HG02943 (cell line): ENCODE measurements around the gene PCNP.
"Not testable (repeated sequence)": the region's sequence is repeated elsewhere in the genome, so short reads cannot be mapped to it uniquely, and the experiment has no call there.

Experiments
- ATAC-seq: cut with Tn5 transposase; IDR thresholded peaks from one replicate; pipeline ENCODE4 v1.9.1; 2021; ENCODE audit warnings: mild to moderate bottlenecking, low read depth, moderate library complexity; ENCODE audit not compliant: unreplicated experiment

PCNP gene

DNA sequence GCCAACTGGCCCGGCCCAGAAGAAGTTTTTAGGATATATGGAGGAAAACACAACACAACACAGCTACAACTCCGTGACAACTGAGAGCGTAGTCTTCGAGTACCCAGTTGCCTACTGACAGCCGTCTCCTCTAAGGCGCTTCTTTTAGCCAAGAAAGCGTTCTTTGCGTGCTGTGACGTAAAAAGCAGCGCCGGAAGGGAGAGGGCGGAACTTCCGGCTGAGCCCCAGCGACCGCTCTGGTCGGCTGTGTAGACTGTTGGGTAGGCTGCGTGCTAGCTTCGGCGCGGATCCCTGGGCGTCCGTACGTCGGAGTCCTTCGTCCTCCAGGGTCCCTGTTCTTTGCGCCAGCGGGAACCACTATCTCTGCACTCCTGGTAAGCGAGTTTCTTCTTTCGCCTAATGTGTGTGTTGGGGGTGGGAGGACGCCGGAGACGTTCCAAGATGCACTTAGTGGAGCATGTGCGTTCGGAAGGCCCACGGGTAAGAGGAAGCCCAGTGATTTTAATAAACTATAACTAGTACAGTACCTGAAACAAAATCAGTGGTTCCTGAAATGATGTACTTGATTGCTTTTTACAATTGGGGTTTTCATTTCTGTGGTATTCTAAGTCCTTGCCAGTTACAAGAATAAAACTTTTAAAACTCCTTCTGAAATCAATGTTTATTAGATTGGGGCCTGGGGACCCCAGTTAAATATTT, 12.2 kb upstream of the PCNP start, which contains the start of gene TRMT10C:
Gene TRMT10C, plus strand, starts transcription at position 239 of the 699 bp plus-strand sequence. CDS start 2,914 bp downstream, outside the sequence.
- peak; percentile 99 for ATAC-seq

DNA sequence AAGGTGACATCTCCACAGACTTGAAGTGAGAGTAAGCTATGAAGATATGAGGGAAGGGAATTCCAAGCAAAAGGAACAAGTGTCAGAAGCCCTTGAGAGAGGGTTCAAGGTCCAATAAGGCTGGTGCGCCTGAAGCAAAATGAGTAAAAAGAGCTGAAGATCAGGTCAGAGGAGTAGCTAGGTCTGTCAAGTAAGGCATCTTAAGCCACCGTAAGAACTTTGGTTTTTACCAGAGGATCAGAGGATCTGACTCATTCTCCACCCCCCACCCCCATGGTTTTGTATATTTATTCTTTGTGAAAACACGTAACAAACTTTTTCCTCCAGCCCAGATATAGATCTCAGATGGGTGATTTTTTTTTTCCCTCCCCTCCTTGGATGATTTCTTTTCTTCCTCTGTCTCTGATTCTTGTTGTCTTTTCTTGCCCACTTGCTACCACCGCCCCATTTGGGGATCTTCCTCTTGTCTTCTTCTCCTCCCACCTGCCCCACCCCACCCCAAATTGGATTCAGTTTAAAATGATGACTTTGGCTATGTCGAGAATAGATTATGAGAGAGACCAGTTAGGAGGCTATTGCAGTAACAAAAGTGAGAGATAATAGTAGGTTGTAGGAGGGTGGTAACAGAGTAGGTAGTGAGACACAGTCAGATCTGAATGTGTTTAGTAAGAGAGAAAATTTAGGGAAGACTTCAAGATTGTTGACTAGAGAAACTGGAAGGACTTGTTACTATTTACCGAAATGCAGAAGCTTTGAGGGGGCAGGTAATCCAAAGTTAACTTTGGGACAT, 6.3 kb upstream of the PCNP start:
- ATAC-seq = no peak

DNA sequence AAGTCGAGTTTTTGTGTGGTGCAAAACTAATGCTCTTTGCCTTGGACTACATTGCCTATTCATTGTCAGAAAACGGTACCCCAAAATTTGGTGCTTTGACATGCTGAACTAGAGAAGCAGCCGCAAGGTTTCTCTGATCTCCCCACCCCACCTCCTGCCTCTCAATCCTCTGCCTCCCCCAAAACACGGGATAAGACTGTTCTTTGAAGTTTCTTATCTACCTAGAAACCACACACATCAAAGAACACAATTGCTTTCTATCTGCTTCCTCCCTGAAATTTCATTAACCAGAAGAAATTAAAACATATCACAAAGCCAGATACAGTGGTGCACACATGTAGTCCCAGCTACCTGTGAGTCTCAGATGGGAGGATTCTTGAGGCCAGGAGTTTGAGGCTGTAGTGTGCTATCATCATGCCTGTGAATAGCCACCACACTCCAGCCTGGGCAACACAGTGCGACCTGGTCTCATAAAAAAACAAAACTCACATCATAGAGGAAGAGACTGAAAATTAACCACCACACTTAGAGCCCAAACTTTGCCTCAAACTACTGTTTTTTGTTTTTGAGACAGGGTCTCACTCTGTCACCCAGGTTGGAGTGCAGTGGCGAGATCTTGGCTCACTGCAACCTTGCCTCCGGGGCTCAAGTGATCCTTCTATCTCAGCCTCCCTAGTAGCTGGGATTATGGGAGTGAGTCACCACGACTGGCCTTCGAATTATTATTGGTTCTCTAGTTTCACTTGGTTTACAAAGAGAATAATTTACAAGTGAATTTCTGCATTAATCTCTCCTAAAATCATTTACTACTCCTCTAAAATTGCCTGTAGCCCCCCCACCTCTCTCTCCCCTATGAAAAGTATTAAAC, 2.7 kb upstream of the PCNP start:
- no peak for ATAC-seq

DNA sequence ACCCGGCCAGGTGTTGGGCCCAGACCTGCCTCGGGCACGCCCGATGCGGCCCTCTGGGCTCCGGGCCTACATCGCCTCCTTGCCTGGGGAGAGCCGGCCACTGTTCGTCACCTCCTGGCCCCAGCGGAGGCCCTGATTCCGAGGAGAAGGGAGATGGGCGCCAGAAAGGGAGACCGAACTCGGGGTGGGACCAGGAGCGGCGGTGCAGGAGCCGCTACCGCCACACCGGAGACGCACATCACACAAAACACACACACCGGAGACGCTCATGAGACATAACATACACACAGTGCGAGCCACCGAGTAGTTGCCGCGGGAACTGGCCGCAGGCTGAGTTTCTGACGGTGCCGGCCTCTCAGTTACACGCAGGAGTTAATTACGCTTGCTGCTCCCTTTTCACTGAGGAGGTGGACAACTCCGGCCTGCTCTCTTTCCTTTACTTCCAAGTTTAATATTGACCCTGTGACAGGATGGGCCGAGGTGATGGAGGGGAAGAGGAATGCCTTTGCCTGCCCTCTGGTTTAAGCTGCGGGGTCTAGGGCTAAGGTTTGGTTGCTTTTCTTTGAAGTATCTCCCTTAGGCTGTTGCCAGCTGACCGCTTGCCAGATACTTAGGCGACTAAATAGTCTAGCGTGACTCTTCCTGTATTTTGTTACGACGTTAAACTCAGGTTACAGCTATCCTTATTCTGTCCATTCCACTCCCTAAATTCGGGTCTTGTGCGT, 570 bp downstream of the PCNP start:
- peak; percentile 40 for ATAC-seq

DNA sequence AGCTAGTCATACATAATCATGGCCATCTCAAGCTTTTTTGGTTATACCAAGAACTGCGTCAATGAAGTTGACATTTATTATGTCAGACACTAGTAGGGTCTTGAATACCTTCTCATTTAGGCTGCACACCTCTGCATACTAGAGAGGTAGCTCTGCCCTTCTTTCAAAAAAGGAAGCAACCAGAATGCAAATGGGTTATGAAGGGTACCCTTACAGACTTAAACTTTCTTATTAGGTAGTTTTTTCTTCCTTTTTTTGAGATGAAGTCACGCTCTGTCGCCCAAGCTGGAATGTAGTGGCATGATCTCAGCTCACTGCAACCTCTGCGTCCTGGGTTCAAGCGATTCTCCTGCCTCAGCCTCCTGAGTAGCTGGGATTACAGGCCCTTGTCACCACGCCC, 3.3 kb downstream of the PCNP start:
- no peak for ATAC-seq

DNA sequence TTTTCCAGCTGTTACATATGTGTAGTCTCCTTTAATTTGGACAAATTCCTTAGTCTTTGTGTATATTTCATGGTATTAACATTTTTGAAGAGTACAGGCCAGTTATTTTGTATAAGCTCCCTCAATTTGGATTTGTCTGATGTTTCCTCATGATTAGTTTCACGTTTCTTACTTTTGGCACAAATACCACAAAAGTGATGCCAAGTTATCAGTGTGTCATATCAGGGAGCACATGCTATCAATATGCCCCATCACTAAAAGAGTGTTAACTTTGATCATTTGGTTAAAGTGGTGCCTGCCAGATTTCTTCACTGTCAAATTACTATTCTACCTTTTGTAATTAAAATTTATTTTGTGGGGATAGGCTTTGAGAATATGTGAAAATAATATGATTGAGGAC, 14.6 kb downstream of the PCNP start:
- no peak for ATAC-seq

DNA sequence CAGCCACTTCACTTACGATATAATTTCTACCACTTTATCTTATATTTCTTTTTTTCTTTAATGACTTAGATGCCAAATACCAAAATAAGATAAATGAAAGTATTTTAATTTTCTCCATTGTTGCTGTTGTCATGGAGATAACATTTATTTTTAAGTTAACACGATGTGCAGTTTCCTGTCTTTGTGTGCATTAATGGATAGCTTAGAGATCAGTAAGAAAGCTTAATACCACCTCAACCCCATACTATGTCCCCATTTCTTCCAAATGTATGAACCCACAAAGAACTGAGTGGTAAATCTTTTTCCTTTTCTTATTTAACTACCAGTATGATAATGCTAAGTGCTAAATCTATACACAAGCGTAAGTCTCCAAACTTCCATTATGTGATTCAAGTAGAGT, 17.1 kb downstream of the PCNP start:
- ATAC-seq = no peak

DNA sequence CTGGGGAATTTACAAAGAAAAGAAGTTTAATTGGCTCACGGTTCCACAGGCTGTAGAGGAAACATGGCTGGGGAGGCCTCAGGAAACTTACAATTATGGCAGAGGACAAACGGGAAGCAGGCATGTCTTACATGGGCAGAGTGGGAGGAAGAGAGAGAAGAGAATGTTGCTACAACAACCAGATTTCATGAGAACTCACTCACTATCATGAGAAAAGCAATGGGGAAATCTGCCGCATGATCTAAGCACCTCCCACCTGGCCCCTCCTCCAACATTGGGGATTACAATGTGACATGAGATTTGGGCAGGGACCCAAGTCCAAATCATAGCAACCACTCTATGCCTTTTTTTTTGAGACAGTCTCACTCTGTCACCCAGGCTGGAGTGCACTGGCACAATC, 28.8 kb downstream of the PCNP start:
- no peak for ATAC-seq

DNA sequence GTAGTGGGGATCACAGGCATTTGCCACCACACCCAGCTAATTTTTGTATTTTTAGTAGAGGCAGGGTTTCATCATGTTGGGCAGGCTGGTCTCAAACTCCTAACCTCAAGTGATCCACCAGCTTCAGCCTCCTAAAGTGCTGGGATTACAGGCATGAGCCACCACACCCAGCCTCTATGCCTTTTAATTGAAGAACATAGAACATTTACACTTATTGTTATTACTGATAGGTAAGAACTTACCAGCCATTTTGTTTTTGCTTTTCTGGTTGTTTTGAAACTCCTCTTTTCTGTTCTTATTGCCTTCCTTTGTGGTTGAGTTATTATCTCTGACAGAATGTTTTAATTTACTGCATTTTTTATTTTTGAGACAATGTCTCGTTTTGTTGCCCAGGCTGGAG, 29.2 kb downstream of the PCNP start:
- no peak for ATAC-seq

DNA sequence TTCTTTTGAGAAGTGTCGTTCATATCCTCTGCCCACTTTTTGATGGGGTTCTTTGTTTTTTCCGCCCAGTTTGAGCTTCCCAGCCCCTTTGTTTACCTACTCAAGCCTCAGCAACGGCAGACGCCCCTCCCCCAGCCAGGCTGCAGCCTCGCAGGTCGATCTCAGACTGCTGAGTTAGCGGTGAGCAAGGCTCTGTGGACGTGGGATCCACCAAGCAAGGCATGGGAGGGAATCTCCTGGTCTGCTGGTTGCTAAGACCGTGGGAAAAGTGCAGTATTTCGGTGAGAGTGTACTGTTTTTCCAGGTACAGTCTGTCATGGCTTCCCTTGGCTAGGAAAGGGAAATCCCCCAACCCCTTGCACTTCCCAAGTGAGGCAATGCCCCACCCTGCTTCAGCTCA, 31.4 kb downstream of the PCNP start:
- ATAC-seq = not testable (repeated sequence)

DNA sequence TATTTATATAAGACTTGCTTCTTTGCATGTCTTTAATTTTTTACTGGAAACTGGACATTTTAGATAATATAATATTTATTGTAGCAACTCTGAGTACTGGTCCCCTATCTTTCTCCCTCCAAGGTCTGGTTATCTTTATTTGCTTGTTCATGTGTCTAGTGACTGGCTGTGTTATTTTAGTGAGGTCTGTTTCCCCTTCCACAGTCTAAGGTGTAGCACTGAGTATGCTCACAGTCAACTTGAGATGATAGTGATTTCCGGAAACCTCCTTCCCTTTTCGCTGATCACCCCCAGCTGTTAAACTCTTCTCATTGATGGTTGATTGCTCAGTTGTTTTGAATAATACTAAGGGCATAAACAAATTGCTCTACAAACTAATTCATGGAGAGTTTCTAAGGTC, 37.0 kb downstream of the PCNP start:
- no peak for ATAC-seq

DNA sequence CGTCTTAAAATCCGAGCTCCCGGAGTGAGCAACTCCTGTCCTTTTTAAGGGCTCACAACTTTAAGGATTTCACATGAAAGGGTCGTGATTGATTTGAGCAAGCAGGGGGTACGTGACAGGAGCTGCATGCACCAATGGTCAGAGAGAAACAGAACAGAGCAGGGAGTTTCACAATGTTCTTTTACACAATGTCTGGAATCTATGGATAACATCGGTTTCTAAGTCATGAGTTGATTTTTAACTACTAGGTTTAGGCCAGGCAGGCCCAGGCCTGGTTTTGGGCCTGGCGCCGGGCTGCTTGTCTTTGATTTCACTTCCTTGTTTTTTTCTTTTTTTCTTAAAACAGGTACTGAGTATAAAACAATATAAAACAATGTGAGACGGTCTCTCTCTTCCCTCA, 39.0 kb downstream of the PCNP start:
- ATAC-seq = not testable (repeated sequence)

DNA sequence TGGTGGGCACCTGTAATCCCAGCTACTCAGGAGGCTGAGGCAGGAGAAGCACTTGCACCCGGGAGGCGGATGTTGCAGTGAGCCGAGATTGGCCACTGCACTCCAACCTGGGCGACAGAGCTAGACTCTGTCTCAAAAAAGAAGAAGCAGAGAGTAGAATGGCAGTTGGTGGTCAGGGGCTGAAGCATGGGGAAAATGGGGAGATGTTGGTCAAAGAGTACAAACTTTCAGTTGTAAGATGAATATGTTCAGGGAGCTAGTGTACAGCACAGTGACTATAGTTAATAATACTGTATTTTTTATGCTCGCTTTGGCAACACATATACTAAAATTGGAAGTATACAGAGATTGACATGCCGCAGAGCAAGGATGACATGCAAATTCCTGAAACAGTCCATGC, 41.5 kb downstream of the PCNP start:
- ATAC-seq = no peak

DNA sequence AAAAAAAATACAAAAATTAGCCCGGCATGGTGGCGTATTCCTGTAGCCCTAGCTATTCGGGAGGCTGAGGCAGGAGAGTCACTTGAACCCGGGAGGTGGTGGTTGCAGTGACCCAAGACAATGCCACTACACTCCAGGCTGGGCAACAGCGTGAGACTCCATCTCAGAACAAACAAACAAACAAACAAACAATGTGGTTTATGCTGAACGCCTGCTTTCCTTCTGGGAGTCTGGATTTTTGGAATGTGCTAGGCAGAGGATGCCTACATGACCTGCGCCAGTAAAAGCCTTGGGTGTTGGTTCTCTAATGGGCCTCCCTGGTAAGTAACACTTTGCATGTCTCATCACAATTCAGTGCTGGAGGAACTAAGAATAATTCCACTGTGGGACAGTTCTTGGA, 43.5 kb downstream of the PCNP start:
- no peak for ATAC-seq

DNA sequence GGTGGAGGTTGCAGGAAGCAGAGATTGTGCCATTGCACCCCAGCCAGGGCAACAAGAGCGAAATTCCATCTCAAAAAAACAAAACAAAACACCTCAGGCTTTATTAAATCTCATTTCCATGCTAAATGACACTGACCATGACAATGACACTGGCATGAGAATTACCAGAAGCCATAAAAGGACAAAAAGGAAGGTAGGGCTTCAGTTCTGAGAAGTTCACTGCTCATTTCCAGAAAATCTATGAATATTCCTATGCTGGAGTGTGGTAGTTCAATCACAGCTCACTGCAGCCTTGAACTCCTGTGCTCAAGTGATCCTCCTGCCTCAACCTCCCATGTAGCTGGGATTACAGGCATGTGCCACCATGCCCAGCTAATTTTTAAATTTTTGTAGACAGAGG, 44.7 kb downstream of the PCNP start:
- no peak for ATAC-seq

DNA sequence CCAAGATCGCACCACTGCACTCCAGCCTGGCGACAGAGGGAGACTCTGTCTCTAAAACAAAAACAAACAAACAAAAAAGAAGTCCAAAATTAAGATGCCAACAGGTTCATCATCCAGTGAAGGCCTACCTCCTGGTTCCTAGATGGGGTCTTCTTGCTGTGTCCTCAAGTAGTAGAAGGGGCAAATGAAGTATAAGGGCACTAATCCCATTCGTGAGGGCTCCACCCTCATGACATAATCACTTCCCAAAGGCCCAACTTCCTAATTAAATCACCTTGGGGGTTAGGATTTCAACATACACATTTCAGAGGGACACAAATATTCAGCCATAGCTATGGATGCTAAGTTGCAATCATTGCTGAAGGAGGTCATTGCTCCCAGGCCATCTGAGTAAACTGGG, 45.8 kb downstream of the PCNP start:
- no peak for ATAC-seq

DNA sequence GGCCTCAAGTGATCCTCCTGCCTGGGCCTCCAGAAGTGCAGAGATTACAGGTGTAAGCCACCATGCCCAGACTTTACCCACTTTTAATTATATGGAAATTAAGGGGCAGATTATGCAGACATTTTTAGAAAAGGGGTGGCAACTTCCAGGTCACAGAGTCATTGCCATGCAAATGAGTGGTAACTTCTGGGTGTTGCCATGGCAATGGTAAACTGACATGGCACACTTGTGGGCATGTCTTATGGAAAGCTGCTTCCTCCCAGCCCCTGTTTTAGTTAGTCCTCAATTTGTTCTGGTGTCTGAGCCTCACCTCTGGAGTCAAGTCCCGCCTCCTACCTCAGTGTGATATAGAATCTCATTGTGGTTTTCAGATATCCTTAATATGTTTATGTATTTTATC, 49.7 kb downstream of the PCNP start:
- no peak for ATAC-seq

DNA sequence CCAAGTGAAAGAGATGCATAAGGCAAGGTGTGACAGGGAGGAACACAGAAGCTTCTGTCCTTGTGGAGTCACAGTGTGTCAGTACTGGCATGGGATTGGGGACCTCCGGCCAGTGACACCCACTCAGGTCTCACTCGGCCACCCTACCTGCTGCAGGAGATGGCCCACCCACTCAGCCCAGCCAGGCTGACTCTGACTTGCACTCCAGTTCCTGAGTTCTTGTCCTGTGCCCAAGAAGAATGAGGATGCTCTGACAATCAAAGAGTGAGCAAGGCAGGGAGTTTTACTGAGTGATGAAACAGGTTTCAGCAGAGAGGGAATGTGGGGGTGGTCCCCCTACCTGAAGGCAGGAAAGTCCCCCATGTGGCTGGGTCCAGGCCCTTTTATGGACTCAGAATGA, 50.9 kb downstream of the PCNP start:
- no peak for ATAC-seq

DNA sequence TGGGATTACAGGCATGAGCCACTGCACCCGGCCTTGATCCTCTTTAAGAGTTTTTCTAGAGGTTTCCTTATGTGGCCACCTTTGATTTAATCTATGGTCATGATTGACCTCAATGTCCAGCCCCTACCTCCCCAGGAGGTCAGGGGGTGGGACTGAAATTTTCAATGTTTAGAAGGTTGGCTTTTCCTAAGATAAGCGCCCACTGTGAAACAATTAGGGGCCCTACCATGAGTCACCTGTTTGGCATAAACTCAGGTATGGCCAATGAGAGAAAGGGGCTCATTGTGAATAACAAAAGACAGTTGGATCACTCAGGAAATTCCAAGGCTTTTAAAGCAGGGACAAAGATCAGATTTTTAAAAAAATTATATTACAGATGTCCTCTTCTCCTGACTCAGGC, 51.9 kb downstream of the PCNP start:
- ATAC-seq = no peak

DNA sequence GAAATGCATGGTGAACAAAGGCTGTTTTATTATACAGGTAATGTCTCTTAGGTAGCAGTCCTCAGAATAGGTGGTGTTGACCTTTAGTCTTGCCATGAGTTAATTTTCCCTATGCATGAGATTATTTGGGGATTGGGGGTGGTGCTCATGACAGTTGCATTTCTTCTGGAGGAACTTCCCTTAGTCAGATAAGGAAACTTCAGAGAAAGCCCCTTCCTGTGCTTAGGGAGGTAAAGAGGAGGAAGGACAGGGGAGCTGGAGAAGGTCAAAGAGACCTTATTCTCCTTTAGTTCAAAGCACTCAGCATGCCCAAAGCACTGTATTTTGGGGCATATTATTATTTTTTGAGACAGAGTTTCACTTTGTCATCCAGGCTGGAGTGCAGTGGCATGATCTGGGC, 55.2 kb downstream of the PCNP start:
- no peak for ATAC-seq
